GM21825 (cell line): ENCODE results near the gene ANKRD13D.

ENCODE experiments used
- ATAC-seq: cut with Tn5 transposase; IDR thresholded peaks from one replicate; pipeline ENCODE4 v1.9.1; 2021; ENCODE audit warnings: mild to moderate bottlenecking, moderate library complexity; ENCODE audit not compliant: unreplicated experiment

The ANKRD13D gene

DNA sequence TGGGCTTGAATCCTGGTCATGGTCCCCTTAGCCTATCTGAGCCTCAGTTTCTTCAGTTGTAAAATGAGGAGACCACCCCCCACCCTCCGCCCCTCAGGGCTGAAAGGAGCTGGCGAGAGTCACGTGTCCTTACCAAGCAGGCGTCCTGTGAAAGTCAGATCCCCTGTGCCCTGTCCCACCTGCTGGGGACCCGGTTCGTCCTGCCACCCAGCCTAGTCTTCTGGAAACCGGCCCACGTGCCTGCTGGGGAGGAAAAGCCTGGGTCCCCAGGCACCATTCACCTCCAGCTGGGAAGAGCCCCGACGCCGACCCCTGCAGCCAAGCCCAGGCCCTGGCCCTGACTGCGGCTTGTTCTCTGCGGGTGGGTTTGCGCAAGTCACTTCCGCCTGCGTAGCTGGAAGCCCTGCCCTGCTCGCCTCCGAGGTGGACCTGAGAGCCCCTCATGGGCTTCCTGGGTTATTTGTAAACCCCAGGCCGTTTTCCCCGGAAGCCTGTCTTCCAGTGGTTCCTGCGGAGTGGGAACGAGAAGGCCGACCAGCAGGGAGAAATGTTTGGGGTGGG, 13.5 kb downstream of the ANKRD13D start:
- ATAC-seq: no peak

DNA sequence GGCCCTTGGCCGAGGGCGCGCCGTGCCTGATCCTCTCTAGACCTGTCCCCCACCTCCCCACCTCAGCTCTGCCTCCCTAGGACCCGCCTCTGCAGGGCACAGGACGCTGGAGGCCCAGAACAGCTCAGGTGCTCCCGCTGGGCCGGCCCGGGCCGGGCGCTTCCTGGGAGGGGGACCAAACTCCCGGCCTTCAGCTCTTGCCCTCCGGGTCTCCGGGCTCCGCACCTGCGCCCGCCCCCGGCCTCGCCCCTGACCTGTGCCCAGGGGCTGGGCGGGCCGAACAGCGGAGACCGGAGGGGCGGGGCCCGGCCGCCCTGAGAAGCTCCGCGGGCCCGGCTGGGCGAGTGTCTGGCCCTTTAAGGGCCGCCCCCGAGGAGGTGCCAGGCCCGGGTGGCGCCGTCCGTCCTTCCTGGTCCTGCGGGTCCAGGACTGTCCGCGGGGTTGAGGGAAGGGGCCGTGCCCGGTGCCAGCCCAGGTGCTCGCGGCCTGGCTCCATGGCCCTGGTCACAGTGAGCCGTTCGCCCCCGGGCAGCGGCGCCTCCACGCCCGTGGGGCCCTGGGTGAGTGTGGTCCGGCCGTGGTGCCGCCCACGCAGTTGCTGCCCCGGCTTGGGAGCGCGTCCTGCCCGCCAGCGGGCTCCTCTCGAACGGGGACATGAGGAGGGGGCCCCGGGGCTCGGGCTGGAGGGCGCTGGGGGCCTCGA, 14.2 kb downstream of the ANKRD13D start, which contains the start of gene SSH3:
Gene SSH3, plus strand, starts transcription at position 399 of the 703 bp plus-strand sequence. Its CDS starts 96 bp downstream, at position 495.
- ATAC-seq: no peak

DNA sequence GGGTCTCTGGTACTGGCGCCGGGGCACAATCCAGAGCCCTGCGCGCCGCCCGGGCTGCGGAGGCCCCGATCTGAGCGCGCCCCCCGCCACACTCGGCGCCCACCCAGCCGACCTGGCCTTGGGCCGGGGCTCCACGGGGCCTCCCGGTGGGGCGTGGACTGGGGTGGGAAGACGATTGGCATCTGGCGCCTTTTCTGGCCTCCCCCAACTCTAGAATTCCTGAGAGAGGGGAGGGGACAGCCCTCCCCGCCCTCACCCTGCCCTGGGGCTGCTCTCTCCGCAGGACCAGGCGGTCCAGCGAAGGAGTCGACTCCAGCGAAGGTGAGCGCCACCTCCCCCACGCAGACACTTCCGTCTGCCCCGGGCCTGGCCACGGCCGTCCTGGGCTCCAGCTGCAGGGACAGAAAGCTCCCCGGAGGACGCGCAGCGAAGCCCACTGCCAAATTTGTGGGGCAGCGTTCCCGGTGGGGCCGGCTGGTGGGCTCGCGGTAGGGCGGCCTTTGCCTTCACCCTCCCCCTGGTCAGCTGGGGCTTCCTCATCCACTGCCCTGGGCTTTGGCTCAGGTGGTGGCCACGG, 14.8 kb downstream of the ANKRD13D start:
- ATAC-seq: no peak

DNA sequence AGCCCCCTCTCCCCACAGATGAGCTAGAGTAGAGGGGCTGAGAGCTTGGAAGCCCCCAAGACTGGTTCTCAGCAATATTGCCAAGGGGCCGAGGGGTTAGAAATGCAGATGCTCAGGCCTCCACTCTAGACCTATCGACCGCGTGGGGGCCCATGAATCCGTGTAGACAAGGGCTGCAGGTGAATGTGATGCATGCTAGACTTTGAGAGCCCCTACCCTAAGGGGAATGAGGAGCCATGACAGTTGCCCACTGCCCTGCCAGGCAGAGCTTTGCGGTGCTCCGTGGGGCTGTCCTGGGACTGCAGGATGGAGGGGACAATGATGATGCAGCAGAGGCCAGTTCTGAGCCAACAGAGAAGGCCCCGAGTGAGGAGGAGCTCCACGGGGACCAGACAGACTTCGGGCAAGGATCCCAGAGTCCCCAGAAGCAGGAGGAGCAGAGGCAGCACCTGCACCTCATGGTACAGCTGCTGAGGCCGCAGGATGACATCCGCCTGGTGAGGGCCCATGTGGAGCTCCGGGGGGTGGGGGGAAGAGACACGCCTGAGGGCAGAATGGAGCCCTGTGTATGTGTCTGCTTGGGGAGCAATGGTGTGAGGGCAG, 15.5 kb downstream of the ANKRD13D start:
- no peak for ATAC-seq

DNA sequence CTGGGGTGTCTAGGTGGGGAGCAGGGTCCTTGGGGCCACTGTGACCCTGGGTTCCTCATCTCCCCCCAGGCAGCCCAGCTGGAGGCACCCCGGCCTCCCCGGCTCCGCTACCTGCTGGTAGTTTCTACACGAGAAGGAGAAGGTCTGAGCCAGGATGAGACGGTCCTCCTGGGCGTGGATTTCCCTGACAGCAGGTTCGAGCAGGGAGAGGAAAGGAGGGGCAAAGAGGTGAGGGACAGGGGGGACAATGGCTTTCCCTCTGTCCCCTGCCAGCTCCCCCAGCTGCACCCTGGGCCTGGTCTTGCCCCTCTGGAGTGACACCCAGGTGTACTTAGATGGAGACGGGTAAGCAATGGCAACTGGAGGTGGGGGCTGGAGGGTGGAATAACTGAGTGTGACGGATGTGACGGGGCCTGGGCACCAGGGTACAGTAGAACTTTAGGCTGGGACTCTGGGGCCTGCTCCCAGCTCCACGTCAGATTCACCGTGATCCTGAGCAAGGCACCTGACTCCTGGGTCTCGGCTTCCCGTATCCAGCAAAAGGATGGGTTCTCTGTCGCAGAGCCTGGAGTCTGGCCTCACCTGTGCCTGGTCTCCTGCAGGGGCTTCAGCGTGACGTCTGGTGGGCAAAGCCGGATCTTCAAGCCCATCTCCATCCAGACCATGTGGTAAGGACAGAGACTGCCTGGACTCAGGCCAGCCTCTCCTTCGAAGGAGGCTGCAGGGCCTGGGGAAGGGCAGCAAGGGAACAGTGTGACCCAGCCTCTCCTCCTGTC, 17.9 kb downstream of the ANKRD13D start:
- no peak for ATAC-seq

DNA sequence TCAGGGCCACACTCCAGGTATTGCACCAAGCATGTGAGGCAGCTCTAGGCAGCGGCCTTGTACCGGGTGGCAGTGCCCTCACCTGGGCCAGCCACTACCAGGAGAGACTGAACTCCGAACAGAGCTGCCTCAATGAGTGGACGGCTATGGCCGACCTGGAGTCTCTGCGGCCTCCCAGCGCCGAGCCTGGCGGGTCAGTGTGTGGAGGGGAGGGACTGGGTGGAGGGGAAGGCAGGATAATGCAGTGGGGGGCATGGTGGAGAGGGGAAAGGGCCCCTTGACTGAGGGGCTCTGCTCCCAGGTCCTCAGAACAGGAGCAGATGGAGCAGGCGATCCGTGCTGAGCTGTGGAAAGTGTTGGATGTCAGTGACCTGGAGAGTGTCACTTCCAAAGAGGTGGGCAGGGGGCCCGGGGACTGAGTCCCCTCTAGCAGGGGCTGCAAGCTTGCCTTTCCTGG, 18.5 kb downstream of the ANKRD13D start:
- no peak for ATAC-seq

DNA sequence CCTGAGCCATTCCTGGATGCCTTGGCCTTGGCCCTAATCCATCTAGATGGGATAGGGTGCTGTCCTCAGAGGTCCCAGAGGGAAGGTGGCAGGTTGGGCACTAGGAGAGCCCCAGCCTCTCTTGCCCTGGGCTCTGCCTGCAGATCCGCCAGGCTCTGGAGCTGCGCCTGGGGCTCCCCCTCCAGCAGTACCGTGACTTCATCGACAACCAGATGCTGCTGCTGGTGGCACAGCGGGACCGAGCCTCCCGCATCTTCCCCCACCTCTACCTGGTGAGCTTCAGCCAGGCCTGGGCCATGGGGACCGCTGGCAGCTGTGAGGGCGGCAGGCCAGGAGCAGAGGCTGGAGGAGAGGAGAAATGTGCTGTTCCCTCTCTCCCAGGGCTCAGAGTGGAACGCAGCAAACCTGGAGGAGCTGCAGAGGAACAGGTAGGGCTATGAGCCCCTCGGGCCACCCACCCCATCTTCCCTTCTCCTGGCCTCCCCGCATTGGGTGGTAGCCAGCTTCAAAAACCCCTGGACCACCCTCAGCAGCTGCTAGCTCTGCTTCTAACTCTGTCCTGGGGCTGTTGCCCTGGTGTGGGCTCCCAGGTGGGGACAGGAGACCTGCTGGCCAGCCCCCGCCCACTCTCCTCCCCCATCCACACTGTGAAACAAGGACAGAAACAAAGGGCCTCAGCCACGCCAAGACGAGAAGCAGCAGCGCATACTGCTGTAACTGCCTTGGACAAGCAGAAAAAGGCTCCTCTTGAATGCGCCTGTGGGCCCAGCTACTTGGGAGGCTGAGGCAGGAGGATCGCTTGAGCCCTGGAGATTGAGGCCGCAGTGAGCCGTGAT, 19.1 kb downstream of the ANKRD13D start:
- ATAC-seq: no peak

DNA sequence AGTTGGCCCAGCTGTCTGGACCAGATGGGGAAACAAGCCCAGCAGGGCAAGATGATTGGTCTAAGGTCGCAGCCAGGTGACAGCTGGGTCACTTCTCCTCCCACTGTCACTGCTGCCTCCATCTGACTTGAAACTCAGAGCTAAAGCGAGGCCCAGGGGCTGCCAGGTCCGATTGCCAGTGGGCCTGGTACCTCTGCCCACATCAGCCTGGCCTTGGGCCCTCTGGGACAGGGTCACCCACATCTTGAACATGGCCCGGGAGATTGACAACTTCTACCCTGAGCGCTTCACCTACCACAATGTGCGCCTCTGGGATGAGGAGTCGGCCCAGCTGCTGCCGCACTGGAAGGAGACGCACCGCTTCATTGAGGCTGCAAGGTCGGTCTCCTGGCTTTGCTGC, 20.1 kb downstream of the ANKRD13D start:
- ATAC-seq: no peak

DNA sequence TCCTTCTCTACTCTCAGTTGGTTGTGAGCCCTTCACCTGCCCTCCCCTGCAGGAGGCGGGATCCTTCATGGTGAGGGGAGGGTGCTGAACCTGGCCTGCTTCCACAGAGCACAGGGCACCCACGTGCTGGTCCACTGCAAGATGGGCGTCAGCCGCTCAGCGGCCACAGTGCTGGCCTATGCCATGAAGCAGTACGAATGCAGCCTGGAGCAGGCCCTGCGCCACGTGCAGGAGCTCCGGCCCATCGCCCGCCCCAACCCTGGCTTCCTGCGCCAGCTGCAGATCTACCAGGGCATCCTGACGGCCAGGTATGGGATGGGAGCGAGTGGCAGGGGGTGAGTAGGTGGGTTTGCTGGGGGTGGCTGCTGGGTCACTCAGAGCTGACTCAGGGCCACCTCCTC, 20.6 kb downstream of the ANKRD13D start:
- no peak for ATAC-seq

DNA sequence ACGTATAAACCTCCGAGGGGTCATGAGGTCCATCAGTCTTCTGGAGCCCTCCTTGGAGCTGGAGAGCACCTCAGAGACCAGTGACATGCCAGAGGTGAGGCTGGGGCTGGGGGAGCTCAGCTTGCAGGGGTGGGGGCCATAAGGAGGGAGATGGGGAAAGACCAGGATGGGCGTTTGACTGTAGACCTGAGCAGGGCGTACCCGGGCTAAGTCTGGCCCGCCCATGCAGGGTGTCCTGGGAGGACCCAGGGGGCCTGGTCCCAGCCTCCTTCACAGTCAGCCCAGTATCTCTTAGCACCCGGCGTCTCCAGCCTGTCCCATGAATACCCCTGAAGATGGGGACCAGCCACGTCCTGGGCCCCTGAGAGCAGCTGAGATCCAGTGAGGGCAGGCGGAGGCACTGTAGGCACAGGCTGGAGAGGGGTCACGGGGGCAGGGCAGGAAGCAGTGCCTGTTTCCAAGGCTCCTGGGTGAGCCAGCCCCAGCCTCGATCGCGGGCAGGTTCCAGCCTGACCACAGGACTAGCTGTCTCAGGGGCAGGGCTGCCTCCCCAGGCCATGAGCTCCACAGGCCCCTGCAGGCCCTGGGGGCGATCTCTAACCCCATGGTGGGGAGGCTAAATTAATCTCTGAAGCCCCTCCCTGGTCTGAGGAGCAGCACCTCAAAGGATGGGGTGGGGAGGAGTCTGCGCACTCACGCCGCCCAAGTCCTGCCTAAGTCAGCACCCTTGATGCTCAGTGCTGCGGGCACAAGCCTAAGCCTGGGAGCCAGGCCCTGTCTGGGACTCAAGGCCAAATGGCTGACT, 21.3 kb downstream of the ANKRD13D start:
- ATAC-seq: no peak

DNA sequence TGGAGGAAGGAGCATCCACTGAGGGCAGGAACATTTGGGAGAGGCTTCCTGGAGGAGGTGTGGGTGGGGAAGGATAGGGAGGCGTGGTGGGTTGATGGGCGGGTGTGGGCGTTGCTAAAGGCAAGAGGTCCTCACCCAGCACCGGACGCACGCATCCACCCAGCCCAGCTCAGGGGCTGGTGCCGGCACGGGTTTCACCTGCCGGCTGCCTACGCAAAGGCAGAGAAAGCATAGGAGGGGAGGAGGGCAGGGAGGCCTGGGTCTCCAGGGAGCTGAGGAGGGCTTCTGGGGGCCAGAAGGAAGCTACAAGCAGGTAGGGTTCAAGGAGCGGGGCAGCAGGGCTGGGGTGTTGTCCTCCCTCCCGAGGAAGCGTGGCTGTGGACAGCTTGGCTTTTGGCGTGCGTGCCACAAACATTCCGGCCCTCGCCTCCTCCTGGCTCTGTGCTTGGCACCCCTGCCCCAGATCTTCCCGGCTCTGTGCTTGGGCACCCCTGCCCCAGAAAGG, 22.0 kb downstream of the ANKRD13D start:
- ATAC-seq: no peak

DNA sequence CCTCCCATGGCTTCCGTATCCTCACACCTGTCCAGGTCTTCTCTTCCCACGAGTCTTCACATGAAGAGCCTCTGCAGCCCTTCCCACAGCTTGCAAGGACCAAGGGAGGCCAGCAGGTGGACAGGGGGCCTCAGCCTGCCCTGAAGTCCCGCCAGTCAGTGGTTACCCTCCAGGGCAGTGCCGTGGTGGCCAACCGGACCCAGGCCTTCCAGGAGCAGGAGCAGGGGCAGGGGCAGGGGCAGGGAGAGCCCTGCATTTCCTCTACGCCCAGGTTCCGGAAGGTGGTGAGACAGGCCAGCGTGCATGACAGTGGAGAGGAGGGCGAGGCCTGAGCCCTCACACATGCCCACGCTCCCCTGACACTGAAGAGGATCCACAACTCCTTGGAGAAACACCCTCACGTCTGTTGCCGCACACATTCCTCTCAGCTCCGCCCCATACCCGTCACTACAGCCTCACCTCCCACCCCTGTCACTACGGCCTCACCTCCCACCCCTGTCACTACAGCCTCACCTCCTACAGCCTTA, 22.5 kb downstream of the ANKRD13D start:
- ATAC-seq: no peak

DNA sequence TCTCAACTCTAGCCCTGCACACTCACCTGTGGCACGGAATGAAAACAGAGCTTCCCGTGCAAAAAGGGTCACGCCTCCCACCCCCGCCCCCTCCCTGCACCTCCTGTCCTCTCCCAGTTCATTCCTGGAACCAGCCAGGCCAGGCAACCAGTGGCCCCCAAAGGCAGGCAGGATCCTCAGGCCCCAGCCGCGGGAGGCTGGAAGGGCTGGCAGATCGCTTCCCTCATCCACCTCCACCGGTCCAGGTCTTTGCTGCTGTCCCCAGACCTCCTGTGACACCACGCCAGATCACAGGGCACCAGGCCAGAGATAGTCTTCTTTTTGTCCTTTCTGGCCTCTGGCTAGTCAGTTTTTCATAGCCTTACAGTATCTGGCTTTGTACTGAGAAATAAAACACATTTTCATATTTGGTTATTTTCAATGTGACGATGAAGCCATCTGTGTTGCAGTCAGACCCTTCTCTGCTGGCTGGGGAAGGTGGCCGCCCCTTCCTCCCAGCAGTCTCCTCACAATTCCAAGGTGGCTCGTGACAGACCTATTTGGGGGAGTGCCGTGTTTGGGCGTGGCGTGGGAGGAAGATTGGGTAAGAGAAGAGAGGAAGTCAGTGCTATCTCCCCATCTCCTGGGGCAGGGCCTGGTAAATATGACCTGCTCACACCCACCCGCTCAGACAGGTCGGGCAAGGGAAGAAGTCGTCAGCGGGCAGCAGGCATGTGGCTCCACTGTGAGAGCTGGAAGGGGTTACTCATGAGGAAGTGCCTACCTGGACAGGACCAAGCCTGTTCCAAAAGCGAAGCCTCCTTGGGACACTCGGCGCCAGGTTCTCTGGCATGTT, 23.3 kb downstream of the ANKRD13D start:
- no peak for ATAC-seq

DNA sequence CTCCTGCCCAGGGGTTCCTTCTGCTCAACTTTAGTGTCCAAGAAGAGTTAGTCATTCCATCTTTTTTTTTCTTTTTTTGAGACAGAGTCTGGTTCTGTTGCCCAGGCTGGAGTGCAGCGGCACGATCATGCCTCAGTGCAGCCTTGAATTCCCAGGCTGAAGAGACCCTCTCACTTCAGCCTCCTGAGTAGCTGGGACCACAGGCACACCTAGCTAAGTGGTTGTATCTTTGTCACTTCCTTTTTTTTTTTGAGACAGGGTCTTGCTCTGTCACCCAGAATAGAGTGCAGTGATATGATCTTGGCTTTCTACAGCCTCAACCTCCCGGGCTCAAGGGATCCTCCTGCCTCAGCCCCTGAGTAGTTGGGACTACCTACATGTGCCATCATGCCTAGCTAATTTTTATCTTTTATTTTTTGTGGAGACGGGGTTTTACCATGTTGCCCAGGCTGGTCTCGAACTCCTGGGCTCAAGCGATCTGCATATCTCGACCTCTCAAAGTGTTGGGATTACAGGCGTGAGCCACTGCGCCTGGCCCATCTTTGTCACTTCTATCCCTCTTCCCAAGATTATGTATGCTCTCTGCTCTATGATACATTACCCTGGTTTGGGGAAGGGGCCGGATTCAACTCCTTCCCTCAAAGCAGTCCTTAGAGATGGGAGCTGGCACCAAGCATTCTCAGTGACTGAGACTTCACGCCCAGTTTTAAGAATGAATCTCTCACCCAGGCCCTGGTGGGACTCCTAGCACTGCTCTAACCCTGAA, 24.2 kb downstream of the ANKRD13D start:
- no peak for ATAC-seq

DNA sequence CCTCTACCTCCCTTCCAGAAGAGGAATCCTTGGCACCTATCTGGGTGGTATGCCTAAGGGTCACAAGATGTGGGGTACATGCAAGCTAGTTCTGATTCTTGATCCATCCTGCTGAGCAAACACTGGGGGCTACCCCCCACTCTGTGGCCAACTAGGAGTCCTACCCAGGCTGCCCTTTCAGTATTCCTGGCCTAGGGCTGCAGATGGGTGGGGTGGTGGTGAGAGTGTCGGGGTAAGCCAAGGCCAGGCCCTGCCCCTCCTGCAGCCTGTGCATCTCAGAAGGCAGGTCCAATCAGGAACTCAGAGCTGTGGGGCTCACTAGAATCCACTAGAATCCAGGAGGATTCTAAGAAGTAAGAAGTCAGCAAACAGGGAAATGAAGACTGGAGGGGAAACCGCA, 25.1 kb downstream of the ANKRD13D start:
- ATAC-seq: no peak

DNA sequence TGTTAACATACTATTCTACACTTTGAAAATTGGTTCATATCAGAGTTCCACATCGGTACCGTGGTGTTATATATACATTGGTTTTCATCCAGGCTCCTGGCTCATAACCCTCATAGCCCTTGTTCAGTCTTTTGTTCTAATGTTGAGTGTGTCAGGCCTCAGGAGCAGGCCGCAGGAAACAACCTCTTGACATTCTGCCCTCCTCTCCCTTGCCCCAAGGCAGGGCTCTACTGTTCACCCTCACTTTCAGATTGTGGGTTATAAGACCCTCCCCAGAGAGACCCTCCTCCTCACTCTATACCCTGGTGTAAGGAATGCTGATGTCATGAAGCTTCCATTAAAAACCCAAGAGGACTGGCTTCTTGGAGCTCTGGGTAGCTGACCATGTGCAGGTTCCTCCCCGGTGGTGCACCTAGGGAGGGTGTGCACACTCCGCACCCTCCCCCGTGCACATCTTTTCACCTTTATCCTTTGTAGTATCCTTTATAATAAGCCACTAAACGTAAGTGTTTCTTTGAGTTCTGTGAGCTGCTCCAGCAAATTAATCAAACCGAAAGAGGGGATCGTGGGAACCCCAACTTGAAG, 26.3 kb downstream of the ANKRD13D start:
- ATAC-seq: no peak

DNA sequence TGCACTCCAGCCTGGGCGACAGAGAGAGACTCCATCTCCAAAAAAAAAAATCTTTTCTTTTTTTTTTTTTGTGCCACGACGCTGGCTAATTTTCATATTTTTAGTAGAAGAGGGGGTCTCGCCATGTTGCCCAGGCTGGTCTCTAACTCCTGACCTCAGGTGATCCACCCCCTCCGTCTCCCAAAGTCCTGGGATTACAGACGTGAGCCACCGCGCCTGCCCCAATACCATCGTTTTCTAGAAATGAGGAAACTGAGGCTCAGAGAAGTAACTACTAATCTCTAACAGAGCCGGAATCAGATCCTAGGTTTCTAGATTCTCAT, 27.7 kb downstream of the ANKRD13D start:
- ATAC-seq: no peak
